Body of pancreas (tissue), 4 donors: ENCODE data around the gene NUDT7.

Experiments
- POLR2A ChIP-seq, 3 donors: fragments of 450-650 bp; IDR thresholded peaks; one replicate each; pipeline ENCODE4 v1.6.1; 2016; ENCODE audit warnings: antibody characterized with exemption in 3 of 3, mild to moderate bottlenecking in 2 of 3
- TF ChIP-seq, protein P1 (sequence below), 7 experiments: fragments of 450-650 bp in 4 of 7; fragments of 200-600 bp in 3 of 7; sonication (generic) in 3 of 7; IDR thresholded peaks; one replicate each; pipeline ENCODE4 v1.5.1; 2016 to 2019; ENCODE audit warnings: antibody characterized with exemption in 7 of 7

DNA sequence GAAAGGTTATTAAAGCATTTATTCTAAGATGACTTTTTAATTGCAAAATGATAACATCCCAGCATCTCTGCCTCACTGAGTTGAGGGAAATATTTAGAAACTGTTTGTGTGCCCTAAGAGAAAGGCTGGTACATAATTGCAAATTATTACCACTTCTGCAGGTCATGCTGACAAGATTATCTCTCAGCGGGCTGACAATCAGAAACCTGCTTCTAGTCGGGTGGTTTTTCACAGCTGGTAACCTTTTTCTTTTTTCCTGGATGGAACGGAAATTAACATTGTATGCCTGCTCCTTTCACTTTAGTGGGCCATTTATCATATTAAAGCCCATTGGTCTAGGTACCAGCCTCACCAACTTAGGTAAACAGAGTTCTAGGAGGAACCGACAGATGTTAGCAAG lies 17.0 kb upstream of the NUDT7 start:
- TF ChIP-seq, protein P1, sequence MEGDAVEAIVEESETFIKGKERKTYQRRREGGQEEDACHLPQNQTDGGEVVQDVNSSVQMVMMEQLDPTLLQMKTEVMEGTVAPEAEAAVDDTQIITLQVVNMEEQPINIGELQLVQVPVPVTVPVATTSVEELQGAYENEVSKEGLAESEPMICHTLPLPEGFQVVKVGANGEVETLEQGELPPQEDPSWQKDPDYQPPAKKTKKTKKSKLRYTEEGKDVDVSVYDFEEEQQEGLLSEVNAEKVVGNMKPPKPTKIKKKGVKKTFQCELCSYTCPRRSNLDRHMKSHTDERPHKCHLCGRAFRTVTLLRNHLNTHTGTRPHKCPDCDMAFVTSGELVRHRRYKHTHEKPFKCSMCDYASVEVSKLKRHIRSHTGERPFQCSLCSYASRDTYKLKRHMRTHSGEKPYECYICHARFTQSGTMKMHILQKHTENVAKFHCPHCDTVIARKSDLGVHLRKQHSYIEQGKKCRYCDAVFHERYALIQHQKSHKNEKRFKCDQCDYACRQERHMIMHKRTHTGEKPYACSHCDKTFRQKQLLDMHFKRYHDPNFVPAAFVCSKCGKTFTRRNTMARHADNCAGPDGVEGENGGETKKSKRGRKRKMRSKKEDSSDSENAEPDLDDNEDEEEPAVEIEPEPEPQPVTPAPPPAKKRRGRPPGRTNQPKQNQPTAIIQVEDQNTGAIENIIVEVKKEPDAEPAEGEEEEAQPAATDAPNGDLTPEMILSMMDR (IDR thresholded peaks at IDR 0.05) = no peak
- TF ChIP-seq POLR2A (IDR thresholded peaks at IDR 0.05) = no peak
